ENCODE results near the gene MED13.
"Not testable (repeated sequence)": the region's sequence is repeated elsewhere in the genome, so short reads cannot be mapped to it uniquely, and the experiment has no call there.

The MED13 gene

DNA sequence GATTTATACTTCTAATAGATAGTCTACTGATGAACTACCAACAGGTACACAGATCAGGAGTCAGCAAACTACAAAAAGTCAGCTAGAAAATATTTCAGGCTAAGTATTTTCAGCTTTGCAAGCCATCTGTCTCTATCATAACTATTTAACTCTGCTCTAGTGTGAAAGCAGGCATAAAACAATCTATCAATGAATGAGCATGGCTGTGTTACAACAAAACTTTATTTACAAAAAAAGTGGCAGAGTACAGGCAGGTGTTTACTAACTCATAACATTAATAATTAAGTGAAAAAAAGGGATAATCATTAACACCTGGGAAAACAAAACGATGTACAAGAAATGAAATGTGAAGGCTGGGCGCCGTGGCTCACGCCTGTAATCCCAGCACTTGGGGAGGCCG is 15.8 kb downstream of the MED13 start:
- no peak for DNase-seq

GRCh38 chr17:62048262-62048661 is 16.8 kb downstream of the MED13 start:
- DNase-seq = no peak

- DNase-seq = no peak
These were observed 19.6 kb downstream of the MED13 start for GRCh38 chr17:62045517-62045916.

- DNase-seq = no peak
These were observed 20.0 kb downstream of the MED13 start for GRCh38 chr17:62045109-62045508.

GRCh38 chr17:62043602-62044001 is 21.5 kb downstream of the MED13 start:
- no peak for DNase-seq

DNA sequence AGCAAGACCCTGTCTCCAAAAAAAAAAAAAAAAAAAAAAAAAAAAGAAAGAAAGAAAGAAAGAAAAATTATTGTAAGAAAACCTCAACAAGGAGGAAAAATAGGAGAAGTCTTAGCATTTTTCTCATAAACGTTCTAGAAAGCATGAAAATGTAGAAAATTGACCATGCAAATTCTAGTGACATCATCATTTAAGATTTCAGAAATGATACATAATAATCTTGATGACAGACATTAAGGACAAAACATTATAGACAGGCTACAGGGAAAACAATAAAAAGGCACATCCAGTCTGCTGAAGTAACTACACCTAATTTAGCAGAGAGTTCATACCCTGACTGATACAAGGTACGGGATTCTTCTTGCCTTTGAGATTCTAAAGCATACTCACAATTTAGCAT is 21.9 kb downstream of the MED13 start:
- DNase-seq = no peak

DNA sequence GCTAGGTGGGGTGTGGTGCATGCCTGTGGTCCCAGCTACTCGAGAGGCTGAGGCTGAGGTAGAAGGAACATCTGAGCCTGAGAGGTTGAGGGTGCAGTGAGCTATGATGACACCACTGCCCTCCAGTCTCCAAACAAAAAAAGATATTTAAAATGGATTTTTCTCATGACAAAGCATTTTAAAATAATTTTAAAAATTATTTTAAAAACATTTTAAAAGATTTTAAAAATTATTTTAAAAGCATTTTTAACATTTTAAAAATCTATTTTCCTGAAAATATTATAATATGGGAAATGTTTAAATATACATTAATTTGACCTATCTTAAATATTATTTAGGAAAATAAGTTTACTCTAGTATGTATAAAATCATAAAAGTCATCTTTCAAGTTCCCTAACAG is 26.8 kb downstream of the MED13 start:
- DNase-seq = no peak

DNA sequence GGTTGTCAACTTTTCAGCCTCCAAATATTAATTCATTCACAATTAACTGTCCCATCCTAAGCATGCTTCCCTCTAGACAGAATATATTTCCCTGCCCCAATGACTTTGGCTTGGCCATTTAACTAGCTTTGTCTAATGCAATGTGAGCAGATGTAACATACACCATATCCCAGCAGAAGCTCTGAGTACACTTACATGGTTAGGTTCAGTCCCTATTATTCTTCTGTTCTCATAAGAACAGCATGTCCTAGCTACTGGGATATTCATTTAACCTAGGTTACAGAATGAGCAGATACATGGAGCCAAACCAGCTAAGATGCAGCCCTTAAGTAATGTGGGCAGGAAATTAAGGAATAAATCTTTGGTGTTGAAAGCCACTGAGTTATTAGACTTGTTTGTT is 31.8 kb downstream of the MED13 start:
- DNase-seq = no peak

- no peak for DNase-seq
These were observed 32.6 kb downstream of the MED13 start for GRCh38 chr17:62032480-62032879.

GRCh38 chr17:62030264-62030663 is 34.8 kb downstream of the MED13 start:
- DNase-seq = no peak

GRCh38 chr17:62024866-62025265 is 40.2 kb downstream of the MED13 start:
- no peak for DNase-seq

DNA sequence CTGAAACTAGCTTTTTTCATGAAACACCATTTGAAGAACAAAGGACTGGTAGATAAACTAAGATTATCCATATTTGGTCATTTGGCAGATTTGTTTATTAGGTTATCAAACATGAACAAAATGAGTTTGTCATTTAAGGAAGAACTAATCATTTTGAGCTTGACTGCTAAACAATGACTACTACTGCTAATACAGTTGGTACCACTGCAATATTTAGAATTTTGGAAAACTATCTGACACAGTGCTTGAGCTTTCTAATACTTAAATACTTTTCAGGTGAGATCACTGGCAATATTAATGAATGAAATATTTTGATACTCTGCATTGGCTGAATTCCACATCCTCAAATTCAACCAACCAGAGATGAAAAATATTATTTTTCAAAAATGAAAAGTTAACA is 47.2 kb downstream of the MED13 start:
- DNase-seq = no peak

DNA sequence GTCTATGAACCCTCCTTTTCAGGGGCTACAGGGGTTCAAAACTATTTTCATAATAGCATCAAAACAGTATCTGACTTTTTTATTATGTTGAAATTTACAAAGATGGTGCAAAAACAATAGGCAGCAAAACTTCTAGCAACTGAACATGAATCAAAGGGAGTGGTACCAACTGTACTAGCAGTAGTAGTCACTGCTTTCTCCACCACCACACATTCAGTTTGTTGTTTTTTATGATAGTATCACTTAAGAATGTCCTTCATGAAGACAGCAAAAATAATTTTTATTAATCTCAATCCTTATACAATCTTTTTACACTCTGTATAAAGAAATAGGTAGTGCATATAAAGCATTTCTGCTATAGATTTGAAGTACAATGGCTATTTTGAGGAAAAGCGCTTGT is 47.6 kb downstream of the MED13 start:
- no peak for DNase-seq

GRCh38 chr17:62014526-62014925 is 50.6 kb downstream of the MED13 start:
- DNase-seq = no peak

GRCh38 chr17:62009220-62009619 is 55.9 kb downstream of the MED13 start:
- no peak for DNase-seq

DNA sequence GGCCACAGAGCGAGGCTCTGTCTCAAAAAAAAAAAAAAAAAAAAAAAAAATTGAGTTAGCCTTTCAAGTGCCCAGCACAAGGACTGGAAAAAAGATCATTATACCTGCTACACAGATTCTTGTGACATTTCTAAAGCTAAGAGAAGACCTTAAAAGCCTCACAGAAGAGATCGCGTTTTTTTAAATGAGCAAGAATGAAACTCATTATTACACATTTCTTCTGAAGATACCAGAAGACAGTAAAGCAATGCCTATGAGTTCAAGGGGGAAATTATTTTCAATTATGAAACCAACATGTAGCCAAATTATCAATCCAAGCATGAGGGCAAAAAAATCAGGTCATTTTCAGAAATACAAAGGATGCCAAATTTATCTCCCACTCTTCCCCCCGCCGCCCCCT is 56.8 kb downstream of the MED13 start:
- DNase-seq = no peak

DNA sequence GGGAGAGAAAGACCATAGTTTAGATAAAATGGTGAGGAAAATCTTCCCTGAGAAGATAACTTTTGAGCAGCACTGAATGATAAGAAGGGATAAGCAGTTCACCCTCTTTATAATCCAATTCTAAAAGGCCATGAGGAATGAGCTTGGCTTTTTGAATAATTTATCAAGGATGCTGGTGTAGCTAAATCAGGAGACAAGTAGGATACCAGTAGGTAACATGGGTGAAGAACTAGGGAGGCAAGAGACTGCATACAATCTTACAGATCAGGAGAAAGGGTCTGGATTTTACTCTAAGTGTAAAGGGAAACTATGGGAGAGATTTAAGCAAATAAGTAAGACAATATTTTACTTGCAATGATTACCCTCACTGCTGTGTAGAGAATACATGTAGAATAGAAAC is 60.7 kb downstream of the MED13 start:
- no peak for DNase-seq

DNA sequence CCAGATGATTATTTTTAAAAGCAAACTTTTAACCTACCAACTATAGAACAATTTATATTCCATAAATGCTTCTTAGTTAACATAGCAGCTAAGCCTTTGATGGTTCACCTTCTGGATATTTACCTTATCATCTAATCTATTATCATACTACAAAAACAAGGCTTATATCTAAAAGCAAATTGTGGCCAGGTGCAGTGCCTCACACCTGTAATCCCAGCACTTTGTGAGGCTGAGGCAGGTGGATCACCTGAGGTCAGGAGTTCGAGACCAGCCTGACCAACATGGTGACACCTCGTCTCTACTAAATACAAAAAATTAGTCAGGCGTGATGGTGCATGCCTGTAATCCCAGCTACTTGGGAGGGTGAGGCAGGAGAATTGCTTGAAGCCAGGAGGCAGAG is 61.9 kb downstream of the MED13 start:
- DNase-seq = not testable (repeated sequence)

GRCh38 chr17:62001105-62001504 is 64.0 kb downstream of the MED13 start:
- DNase-seq = no peak

- no peak for DNase-seq
These were observed 64.9 kb downstream of the MED13 start for GRCh38 chr17:62000186-62000585.

DNA sequence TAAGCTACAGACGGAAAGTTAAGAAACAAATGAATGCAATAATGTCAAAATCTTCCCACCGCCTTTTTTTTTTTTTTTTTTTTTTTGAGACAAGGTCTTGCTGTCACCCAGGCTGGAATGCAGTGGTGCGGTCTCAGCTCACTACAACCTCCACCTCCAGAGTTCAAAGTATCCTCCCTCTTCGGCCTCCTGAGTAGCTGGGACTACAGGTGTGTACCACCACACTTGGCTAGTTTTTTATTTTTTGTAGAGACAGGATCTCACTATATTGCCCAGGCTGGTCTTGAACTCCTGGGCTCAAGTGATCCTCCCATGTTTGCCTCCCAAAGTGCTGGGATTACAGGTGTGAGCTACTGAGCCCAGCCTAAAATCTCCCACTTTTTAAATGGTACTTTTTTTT is 66.5 kb downstream of the MED13 start:
- not testable (repeated sequence) for DNase-seq

DNA sequence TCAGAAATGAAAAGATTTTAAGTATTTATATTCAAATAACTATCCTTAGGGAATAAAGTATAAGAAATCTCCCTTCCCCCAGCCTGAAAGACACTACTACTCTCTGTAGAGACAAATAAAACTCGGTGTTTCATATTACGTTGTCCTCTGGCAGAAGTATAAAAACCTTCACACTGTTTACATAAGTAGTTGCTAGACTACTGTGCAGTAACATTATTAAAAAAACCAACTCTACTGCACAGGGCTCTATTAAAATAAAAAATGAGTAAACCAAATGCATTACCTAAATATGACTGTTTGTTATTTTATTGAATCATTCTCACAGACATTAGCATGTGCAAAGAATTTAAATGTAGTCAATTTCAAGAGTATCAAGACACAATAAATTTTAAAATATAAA is 67.4 kb downstream of the MED13 start:
- no peak for DNase-seq

DNA sequence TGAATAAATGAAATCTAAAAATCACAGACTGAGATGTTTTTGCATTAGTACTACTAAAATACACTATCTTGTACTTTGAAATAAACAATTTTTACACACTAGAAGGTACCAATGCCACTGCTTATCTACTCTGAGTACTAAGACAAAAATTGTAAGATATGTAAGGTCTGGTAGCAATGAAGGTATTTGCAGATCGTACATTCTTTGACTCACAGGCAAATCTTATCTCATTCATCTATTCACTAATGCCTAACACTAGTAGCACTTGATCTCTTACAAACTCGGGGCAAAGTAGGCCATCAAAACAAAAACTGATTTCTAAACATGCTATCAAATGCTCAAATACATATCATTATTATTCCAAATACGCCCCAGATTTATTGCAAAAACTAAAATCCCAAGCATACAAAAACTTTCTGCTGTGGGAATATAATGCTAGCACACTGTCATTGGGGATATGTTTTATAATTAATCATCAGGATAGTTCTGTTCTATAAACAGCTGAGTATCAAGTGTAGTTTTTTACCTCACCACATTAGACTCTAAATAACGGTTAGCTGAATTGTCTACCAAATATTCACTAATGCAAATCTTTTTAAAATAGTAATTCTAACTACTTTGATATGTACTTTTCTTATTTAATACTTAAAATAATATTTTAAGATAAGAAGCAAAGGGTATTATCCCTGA is 68.0 kb downstream of the MED13 start:
- no peak for DNase-seq

- no peak for DNase-seq
These were observed 75.6 kb downstream of the MED13 start for GRCh38 chr17:61989509-61989908.

DNA sequence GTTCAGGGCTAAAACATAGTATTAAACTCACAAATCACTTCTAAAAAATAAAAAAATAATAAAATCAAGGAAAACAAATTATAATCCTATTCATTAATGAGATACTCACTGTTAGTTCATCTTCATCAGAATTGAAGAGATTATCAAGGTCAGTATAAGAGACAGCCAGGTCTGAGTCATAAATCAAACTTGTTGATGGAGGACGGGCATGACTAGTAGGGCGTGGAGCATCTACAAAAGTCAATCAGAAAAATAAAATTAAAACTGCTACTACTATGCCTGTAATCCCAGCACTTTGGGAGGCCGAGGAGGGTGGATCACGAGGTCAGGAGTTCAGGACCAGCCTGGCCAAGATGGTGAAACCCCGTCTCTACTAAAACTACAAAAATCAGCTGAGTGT is 78.2 kb downstream of the MED13 start:
- no peak for DNase-seq

GRCh38 chr17:61984821-61985220 is 80.3 kb downstream of the MED13 start:
- no peak for DNase-seq

Measured in activated effector memory CD4-positive, alpha-beta T cell treated with anti-CD3 and anti-CD28 coated beads, Interleukin-2, amount 50 U/mL, for 16 hours (primary cell).